ENCODE data around the gene ZNF497.

Gene ZNF497

DNA sequence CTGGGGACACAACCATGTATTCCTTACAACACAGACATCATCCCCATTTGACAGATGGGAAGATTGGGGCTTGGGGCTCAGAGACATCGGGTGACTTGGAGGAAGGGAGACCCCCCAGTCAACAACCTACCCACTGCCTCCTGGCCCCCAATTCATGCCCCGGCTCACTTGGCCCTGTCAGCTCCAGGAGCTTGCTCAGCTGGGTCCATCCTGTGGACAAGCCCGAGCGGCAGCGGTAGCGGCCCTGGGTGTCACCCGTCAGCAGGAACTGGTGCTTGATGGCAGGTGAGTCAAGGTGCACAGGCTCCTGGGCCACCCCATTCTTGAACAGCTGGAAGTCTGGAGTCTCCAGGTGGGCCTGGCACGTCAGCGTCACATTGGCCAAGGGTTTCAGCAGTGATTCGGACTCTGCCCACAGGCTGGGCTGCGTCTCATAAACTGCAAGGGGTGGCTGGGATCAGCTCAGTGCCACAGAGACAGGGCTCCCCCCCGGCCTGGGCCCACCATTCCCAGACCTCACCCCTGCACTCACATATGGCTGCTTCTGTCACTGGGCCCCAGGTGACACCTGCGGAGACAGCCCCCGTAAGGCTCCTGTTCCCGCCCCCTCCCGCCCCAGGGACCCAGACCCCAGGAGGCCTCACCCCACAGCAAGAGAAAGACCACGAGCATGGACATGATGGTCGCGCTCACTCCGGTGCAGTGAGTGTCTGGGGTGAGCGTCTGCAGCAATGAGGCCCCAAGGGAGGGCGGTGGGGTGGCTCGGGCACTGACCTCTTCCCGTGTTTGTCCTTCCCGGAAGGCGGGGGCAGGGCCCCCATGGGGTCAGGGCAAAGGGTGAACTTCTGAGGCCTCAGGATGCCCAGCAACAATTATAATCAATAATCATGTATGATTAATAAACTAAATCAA, 9.5 kb downstream of the ZNF497 start, which contains the start of gene A1BG:
TSS of gene A1BG (minus strand) at position 733 of the 912 bp plus-strand sequence. CDS start at position 678, 55 bp downstream.
- no peak within 1 kb of the TSS for H3K4me2 ChIP-seq (ENCODE audit: low read depth, low read length, poor library complexity, severe bottlenecking)

DNA sequence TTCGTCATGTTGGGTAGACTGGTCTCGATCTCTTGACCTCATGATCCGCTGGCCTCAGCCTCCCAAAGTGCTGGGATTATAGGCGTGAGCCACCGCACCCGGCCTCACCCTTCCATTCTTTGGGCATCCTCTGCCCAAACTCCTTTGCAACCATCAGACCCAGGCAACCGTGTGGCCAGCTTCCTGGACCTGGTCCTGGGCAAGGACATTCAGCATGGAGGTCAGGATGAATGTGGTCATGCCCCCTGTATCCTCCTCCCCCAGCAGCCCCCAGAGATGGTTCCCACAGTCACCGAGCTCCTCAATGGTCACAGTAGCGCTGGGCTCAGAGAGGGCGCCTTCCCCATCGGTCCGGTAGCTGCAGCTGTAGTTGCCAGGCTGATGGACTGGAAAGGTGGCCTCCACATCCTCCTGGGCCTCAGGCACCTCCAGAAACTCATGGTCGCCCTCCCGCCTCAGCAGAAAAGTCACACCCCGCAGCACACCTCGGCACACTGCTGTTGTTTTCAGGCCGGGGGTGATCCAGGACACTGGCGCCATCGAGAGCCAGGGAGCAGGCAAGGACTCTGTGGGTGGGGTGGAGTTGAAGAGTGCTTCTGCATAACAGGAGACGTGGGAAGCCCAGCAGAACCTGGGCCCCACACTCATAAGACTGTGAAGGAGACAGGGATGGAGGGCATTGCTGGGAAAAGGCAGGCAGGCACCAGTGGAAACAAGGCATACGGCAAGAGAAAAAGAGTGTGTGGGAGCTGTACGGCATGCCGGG, 10.4 kb downstream of the ZNF497 start:
- peaks cover 18% of the 10 kb centered on the region for H3K4me1 ChIP-seq (ENCODE audit: insufficient read depth, low read length, poor library complexity, severe bottlenecking)
- no peaks in the 10 kb centered on the region for H3F3A ChIP-seq (ENCODE audit: low read depth)
- no peak overlapping the region for H3K4me3 ChIP-seq (ENCODE audit: low read length, poor library complexity, severe bottlenecking)
- H3K4me2 ChIP-seq (ENCODE audit: low read depth, low read length, poor library complexity, severe bottlenecking): no peak overlapping the region
- H3K9me2 ChIP-seq (replicated peaks; ENCODE audit: low read depth, low read length): no peaks in the 10 kb centered on the region
- H3K36me3 ChIP-seq (ENCODE audit: insufficient read depth, low read length): no peaks in the 10 kb centered on the region
- TF ChIP-seq EZH2phosphoT487 (IDR thresholded peaks at IDR 0.05; ENCODE audit: borderline replicate concordance): no peak
- TF ChIP-seq, protein P1, sequence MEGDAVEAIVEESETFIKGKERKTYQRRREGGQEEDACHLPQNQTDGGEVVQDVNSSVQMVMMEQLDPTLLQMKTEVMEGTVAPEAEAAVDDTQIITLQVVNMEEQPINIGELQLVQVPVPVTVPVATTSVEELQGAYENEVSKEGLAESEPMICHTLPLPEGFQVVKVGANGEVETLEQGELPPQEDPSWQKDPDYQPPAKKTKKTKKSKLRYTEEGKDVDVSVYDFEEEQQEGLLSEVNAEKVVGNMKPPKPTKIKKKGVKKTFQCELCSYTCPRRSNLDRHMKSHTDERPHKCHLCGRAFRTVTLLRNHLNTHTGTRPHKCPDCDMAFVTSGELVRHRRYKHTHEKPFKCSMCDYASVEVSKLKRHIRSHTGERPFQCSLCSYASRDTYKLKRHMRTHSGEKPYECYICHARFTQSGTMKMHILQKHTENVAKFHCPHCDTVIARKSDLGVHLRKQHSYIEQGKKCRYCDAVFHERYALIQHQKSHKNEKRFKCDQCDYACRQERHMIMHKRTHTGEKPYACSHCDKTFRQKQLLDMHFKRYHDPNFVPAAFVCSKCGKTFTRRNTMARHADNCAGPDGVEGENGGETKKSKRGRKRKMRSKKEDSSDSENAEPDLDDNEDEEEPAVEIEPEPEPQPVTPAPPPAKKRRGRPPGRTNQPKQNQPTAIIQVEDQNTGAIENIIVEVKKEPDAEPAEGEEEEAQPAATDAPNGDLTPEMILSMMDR (conservative IDR thresholded peaks at IDR 0.05; ENCODE audit: low read length): no peak
- no peaks in the 10 kb centered on the region for H3K9me3 ChIP-seq (ENCODE audit: insufficient read depth, low read depth, low read length)
- no peak overlapping the region for H3K9ac ChIP-seq (ENCODE audit: low read depth, low read length, poor library complexity, severe bottlenecking)
- H3K79me2 ChIP-seq (ENCODE audit: insufficient read depth, low read length): peaks cover 11% of the 10 kb centered on the region
- H2AFZ ChIP-seq (ENCODE audit: low read length): no peak overlapping the region
- H3K27me3 ChIP-seq (ENCODE audit: insufficient read depth, low read length, poor library complexity, severe bottlenecking): no peaks in the 10 kb centered on the region
- H4K20me1 ChIP-seq (ENCODE audit: insufficient read depth, low read length, poor library complexity, severe bottlenecking): no peaks in the 10 kb centered on the region

More for the DNA sequence above, 9.5 kb downstream of the ZNF497 start, which contains the start of gene A1BG:
- Histone ChIP-seq H3K27me3 (ENCODE audit: insufficient read depth, low read length, poor library complexity, severe bottlenecking) (no peaks in the 10 kb centered on the region), H3K79me2 (ENCODE audit: insufficient read depth, low read length) (peaks cover 7% of the 10 kb centered on the region), H3K4me3 (ENCODE audit: low read length, poor library complexity, severe bottlenecking) (no peak within 1 kb of the TSS), H3K36me3 (ENCODE audit: insufficient read depth, low read length) (no peaks in the 10 kb centered on the region), H3K9me3 (ENCODE audit: insufficient read depth, low read depth, low read length) (no peaks in the 10 kb centered on the region), H3K9me2 (replicated peaks; ENCODE audit: low read depth, low read length) (no peaks in the 10 kb centered on the region), H4K20me1 (ENCODE audit: insufficient read depth, low read length, poor library complexity, severe bottlenecking) (no peaks in the 10 kb centered on the region), H2AFZ (ENCODE audit: low read length) (no peak within 1 kb of the TSS), H3K4me1 (ENCODE audit: insufficient read depth, low read length, poor library complexity, severe bottlenecking) (peaks cover 15% of the 10 kb centered on the region), H3F3A (ENCODE audit: low read depth) (no peaks in the 10 kb centered on the region), H3K9ac (ENCODE audit: low read depth, low read length, poor library complexity, severe bottlenecking) (no peak within 1 kb of the TSS)
- no peak for TF ChIP-seq EZH2phosphoT487 (IDR thresholded peaks at IDR 0.05; ENCODE audit: borderline replicate concordance)
- TF ChIP-seq, protein P1 (conservative IDR thresholded peaks at IDR 0.05; ENCODE audit: low read length): no peak

DNA sequence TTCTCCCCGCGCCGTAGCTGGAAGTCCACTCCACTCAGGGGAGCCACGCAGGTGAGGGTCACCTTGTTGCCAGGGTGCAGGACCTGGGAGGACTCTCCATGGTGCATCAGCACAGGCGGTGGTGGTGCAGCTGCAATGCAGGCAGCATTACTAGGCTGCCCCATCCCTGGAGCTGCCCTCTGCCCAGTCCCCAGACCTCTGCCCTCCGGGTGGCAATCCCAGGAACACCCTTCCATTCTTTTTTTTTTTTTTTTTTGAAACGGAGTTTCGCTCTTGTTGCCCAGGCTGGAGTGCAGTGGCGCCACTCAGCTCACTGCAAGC, 11.0 kb downstream of the ZNF497 start:
- Histone ChIP-seq H3K36me3 (ENCODE audit: insufficient read depth, low read length) (no peaks in the 10 kb centered on the region), H3K9me2 (replicated peaks; ENCODE audit: low read depth, low read length) (no peaks in the 10 kb centered on the region), H3K4me3 (ENCODE audit: low read length, poor library complexity, severe bottlenecking) (no peak overlapping the region), H3K4me2 (ENCODE audit: low read depth, low read length, poor library complexity, severe bottlenecking) (no peak overlapping the region), H3K9ac (ENCODE audit: low read depth, low read length, poor library complexity, severe bottlenecking) (no peak overlapping the region), H4K20me1 (ENCODE audit: insufficient read depth, low read length, poor library complexity, severe bottlenecking) (no peaks in the 10 kb centered on the region), H3K4me1 (ENCODE audit: insufficient read depth, low read length, poor library complexity, severe bottlenecking) (peaks cover 18% of the 10 kb centered on the region), H3K27me3 (ENCODE audit: insufficient read depth, low read length, poor library complexity, severe bottlenecking) (no peaks in the 10 kb centered on the region), H3K79me2 (ENCODE audit: insufficient read depth, low read length) (peaks cover 14% of the 10 kb centered on the region), H2AFZ (ENCODE audit: low read length) (no peak overlapping the region), H3K9me3 (ENCODE audit: insufficient read depth, low read depth, low read length) (no peaks in the 10 kb centered on the region), H3F3A (ENCODE audit: low read depth) (no peaks in the 10 kb centered on the region)
- no peak for TF ChIP-seq EZH2phosphoT487 (IDR thresholded peaks at IDR 0.05; ENCODE audit: borderline replicate concordance)
- TF ChIP-seq, protein P1 (conservative IDR thresholded peaks at IDR 0.05; ENCODE audit: low read length): no peak
